LNCAP (cell line): ENCODE data around the gene CDON.
A peak's percentile ranks its signal among the peaks of the same experiment; 100 is the strongest.

Experiments
- TF ChIP-seq, protein P1 (sequence below): fragments of 450-650 bp; IDR thresholded peaks from 2 replicates; pipeline ENCODE4 v1.5.1; 2017; ENCODE audit warnings: mild to moderate bottlenecking

The CDON gene

DNA sequence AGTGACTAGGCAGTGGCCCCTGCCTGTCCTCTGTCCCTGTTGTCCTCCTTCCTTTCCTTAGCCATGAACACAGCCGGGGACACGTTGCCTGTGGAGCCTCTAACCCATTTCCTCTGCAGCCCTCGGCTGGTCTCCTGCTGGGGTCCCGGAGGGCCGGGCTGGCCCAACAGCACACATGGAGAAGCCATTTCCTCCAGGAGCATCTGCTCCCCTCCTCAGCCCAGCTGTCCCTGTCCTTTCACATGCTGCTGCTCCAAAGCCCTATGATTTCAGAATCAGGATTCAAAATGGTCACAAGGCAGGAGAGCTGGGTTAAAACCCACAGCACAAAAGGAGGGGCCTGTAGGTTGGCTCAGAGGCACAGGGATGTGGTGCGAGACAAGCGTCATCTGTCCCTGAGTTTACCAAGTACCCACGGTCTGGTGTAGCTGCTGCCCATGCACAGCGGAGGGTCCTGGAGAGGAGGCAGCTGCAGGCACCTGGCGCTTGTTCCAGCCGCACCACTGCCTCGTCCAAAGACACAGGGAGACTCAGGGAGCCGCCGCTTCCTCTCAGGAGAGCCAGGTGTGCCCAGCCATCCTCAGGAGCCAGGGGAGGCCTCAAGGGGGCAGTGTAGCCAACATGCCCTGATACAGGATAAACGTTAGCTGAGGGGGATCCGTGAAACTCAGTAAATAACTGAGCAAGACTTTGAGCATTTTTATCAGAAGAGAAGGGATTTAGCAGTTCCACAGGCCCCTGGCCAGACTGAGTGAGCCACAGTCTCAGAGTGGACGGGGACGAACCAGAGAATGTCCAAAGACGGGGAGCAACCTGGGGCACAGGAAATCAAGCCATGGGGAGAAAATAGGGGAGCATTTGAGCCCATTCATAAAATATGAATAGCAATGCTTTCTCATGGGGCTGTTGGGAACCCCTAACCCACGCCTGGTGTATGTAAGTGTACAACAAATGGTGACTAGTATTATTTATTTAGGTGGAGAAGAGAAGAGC is 120.8 kb downstream of the CDON start:
- TF ChIP-seq, protein P1, sequence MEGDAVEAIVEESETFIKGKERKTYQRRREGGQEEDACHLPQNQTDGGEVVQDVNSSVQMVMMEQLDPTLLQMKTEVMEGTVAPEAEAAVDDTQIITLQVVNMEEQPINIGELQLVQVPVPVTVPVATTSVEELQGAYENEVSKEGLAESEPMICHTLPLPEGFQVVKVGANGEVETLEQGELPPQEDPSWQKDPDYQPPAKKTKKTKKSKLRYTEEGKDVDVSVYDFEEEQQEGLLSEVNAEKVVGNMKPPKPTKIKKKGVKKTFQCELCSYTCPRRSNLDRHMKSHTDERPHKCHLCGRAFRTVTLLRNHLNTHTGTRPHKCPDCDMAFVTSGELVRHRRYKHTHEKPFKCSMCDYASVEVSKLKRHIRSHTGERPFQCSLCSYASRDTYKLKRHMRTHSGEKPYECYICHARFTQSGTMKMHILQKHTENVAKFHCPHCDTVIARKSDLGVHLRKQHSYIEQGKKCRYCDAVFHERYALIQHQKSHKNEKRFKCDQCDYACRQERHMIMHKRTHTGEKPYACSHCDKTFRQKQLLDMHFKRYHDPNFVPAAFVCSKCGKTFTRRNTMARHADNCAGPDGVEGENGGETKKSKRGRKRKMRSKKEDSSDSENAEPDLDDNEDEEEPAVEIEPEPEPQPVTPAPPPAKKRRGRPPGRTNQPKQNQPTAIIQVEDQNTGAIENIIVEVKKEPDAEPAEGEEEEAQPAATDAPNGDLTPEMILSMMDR = peak; percentile 87

DNA sequence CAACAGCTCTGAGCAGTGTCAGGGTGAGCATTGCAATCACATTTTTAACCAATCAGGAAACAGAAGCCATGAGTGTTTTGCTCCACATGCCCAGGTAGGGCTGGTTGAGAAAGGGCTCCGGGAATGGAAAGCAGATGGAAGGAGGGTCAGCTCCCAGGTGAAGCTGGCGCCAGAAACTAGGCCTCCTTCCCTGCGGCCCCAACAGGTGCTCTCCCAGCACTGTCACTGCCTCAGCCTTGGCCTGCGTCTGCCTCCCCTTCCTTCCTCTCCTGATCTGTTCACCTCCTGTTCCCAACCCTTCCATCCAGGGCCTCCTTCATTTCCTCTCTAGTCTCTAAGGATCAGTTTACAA is 121.4 kb downstream of the CDON start:
- TF ChIP-seq, protein P1 = no peak

DNA sequence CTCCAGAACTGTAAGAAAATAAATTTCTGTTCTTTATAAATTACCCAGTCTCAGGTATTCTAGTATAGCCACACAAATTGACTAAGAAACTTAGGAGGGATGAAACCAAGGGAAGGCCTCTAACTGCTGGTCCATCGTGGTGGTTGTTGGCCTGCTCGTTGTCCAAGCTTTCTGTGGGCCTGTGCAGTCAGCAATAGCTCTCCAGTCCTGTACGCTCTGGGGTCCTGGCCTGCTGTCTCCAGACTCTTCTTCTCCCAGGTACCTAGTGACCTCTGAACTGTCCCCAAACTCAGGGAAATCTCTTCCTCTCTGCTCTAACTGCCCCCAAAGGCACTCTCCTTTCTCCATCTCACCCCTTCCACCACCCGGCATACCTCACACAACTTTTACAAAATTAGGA is 122.5 kb downstream of the CDON start:
- TF ChIP-seq, protein P1 = no peak

GRCh38 chr11:125939081-125939521 is 123.6 kb downstream of the CDON start:
- TF ChIP-seq, protein P1 = no peak

DNA sequence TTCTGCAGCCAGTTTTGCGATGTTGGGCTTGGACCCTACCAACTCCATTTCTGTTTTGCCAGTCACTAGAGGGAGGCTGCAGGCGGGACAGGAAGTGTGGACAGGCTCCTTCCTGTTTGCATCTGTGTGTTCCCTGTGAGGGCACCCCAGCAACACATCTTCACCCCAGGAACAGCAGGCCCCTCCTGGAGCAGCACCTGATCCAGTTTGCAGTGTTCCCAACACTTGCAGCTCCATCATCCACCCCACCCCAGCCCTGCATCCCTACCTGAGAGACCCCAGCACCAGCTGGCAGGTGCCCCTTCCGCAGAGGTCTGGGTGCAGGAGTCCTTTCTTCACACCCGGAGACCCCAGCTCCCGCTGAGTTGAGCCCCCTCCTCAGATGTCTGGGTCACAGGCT is 124.2 kb downstream of the CDON start:
- TF ChIP-seq, protein P1 = no peak

DNA sequence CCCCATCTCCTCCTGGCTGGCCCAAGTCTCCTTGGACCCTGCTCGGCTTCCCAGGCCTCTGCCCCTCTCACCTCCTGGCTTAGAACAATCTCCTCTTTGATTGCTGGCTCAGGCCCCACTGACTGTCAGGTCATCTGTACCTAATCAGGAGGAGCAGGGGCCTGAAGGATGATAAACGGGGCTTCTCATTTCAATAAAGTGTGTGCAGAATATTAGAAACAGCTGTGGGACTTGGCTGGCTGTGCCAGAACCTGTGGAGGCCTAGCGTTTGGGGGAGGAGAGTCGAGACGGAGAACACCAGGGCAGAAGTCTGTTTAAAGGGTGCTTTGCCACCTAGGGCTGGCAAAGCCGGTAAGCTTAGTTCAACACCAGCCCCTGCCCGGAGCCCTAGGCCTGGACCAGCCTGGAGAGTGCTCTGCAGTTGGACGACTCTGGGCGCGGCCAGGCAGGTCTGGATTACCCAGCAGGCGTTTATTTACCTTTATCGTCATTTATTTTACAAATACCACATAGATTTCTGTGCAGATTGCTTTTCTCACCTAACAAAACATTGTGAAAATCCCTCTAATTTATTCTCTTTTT is 127.0 kb downstream of the CDON start:
- TF ChIP-seq, protein P1 = no peak

- TF ChIP-seq, protein P1 = no peak
Measured at GRCh38 chr11:125935056-125935455, 127.6 kb downstream of the CDON start.
